GM18861 (cell line): ENCODE measurements around the gene C2orf80.
"Not testable (repeated sequence)": the region's sequence is repeated elsewhere in the genome, so short reads cannot be mapped to it uniquely, and the experiment has no call there.

ENCODE experiments used
- ATAC-seq: cut with Tn5 transposase; IDR thresholded peaks from one replicate; pipeline ENCODE4 v1.9.1; 2021; ENCODE audit not compliant: unreplicated experiment

Gene C2orf80

GRCh38 chr2:208189810-208190503, at the start of gene C2orf80:
TSS of gene C2orf80 (minus strand) at chr2:208190030. CDS start at chr2:208186986, 3,044 bp downstream.
- no peak for ATAC-seq

DNA sequence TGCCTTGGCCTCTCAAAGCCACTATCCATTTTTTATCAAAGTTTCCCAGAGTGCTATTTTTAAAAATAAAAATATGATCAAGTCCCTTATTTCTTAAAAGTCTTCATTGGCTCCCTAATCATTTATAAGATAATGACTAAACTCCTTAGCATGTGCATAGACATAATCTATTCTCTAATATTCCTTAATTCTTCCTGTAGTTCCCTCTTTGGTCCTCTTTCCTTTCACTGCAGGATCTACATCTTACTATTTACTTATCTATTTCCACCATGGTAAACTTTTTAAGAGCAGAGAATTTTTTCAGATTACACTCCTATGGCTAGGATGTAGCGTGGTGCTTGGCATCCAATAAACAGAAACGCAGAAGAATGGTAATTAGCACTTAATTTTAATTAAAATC, 46.0 kb upstream of the C2orf80 start:
- no peak for ATAC-seq

- no peak for ATAC-seq
These were observed 45.0 kb upstream of the C2orf80 start for GRCh38 chr2:208234786-208235185.

GRCh38 chr2:208228476-208228875, 38.6 kb upstream of the C2orf80 start:
- no peak for ATAC-seq

DNA sequence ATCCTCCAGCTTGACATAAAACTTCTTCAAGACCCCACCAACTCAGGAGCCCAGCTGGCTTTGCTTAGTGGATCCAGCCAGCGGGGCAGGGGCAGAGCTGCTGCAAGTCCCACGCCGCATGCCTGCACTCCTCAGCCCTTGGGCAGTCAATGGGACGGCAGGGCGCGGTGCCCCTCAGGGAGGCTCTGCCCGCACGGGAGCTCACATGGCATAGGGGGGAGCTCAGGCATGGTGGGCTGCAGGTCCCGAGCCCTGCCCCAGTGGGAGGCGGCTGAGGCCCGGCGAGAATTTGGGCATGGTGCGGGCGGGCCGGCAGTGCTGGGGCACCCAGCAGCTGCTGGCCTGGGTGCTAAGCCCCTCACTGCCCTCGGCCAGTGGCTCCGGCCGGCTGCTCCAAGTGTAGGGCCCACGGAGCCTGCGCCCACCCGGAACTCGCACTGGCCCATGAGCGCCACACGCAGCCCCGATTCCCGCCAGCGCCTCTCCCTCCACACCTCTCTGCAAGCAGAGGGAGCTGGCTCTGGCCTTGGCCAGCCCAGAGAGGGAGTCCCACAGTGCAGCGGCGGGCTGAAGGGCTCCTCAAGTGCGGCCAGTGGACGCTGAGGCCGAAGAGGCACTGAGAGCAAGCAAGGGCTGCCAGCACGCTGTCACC, 37.9 kb upstream of the C2orf80 start:
- ATAC-seq, result no peak

DNA sequence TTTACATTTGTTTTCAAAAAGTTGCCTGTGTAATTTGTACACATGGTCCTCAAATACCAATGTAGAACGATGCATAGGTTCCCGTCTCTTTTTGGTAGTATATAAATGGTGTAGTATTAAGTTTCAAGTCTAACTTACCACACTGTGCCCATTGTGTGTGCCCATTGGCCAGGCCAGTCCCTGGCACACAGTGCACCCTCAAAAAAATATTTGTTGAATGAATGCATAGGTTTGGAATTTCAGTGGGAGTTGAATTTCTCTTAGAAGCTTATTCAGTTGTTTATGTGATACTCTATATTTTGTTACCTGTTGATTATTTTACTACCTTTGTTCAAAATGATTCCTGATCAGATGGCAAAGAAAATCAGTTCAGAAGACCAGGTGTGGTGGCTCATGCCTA, 35.0 kb upstream of the C2orf80 start:
- ATAC-seq, result no peak

- no peak for ATAC-seq
These were observed 32.5 kb upstream of the C2orf80 start for GRCh38 chr2:208222351-208222750.

GRCh38 chr2:208221873-208222272, 32.0 kb upstream of the C2orf80 start:
- not testable (repeated sequence) for ATAC-seq

- ATAC-seq, result no peak
These were observed 21.0 kb upstream of the C2orf80 start for GRCh38 chr2:208210688-208211451.

DNA sequence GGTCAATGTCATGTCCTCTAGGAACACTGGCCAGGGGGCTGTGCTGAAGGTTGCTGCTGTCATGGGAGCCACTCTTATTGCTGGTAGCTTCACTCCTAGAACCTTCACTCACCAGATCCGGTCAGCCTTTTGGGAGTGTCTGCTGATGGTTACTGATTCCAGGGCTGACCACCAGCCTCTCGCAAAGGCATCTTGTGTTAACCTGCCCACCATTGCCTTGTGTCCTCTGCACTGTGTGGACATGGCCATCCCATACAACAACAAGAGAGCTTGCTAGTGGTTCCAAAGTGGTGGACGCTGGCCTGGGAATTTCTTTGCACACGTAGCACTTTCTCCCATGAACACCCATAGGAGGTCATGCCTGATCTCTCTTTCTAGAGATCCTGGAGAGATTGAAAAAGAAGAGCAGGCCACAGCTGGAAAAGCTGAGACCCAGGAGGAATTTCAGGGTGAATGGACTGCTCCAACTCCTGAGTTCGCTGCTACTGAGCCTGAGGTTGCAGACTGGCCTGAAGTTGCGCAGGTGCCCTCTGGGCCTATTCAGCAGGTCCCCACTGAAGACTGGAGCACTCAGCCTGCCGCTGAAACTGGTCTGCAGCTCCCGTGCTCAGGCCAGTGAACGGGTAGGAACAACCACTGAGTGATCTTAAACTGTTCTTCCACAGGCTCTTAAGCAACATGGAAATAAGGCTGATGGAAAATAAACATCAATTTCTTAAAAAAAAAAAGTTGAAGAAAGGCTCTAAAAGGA, 18.7 kb upstream of the C2orf80 start:
- ATAC-seq, result no peak

DNA sequence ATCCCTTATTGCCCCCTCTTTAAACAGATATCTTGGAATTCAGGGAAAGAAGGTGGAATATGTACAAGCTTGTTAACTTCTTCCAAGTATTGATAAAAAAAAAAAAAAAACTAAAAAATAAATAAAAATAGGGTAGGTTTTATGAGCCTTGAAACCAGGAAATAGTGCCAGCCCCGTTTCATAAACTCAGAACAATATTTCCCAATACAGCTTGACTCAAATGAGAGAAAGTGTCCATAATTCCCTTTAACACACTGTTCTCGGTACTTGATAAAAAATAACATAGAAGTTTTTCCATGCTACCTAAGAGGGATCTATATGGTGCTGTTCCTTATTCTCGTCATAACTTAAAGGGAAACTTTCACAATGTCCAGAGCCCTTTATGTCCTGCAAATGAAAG, 17.9 kb upstream of the C2orf80 start:
- no peak for ATAC-seq

GRCh38 chr2:208204166-208204565, 14.3 kb upstream of the C2orf80 start:
- ATAC-seq, result no peak

GRCh38 chr2:208195531-208195930, 5.7 kb upstream of the C2orf80 start:
- ATAC-seq, result no peak

DNA sequence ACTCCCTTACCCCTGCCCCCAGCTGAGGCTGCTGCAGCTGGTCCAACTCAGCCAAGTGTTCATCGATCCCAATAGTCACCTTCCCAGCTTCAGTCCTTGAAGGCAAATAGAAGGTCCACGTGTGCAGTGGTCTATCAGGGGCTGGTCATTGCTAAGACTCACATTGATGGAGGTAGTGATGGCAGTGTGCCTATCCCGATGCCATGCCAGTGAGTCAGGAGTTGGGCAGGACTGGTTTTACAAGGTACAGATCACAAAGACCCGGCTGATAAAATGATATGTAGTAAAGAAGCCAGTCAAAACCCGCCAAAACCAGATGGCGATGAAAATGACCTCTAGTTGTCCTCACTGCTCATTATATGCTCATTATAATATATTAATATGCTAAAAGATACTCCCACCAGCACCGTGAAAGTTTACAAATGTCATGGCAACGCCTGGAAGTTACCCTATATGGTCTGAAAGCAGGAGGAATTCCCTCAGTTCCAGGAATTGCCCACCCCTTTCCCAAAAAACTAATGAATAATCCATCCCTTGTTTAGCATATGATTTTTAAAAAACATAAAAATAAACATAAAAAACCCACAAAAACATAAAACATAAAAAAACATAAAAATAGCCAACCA, 2.9 kb upstream of the C2orf80 start:
- ATAC-seq, result no peak

GRCh38 chr2:208189069-208189809, 591 bp downstream of the C2orf80 start:
- ATAC-seq, result no peak

- ATAC-seq, result no peak
These were observed 2.9 kb downstream of the C2orf80 start for GRCh38 chr2:208186893-208187292.

DNA sequence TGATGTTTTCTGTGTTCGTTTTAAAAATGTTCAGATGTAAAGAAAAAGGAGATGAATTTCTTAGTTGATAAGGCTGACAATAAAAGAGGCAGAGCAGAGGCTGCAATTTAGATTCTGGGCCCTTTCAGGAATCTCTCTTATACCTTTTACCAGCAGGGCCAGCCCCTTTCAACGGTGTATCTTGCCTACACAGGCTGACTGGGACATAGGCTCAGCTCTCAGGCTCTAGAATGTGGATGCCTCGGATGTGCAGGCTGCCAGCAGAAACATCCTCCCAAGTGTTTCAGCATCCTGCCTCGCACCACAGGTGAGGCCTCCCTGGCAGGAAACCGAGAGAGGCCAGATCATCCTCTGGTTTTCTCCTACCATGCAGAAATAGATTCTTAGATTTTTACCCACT, 3.4 kb downstream of the C2orf80 start:
- ATAC-seq, result no peak

DNA sequence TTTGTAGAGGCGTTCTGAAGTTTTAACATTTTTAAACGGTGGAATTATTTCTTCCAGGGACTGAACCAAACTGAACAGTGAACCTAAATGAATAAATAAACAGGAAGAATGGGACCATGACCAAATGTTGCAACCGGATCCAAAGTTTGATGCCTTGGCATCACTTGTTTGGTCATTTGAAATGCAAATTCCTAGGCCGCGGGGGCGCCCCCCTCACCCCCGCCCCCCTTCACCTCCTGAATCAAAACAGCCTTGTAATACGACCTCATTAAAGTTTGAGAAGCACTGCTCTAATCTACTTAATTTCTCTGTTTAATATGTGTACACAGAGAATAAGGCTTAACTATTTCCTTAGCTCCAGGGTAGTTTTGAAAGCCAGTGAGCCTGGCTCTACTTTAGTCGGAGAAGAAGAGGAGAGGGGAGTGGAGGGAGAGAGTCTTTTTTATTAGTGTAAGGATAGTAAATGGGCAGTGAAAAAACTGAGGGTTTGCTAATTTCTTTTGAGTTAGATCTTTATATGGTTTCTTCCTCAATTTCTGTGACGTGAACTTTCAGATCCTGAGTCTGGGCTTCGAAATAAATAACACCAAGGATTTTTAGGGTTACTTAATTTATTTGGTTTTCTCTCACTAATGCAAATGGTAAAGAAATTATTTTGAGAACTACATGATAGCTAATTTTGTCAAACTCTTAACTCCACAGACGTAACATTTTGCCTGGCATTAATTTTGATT, 5.7 kb downstream of the C2orf80 start:
- no peak for ATAC-seq

DNA sequence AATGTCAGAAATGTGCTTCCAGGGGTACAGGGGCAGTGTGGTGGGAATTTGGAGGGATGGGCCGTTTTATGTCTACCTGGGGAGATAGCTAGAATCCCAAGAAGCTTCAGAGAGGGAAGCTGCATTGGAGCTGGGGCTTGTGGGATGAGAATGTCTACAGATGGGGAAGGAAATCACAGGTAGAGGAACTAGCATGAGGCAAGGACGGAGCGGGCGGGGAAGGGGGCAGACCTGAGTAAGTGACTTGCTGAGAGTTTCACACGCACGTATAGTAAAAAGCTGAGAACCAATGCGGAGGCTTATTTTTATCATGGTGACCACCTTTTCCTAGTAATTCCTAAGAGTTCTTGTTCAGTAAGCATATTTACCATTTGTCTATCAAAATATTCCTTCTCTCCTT, 6.3 kb downstream of the C2orf80 start:
- no peak for ATAC-seq
